K562 (cell line): ENCODE results near the gene C1QBP. TPM values are rescaled to one million over a fixed set of nuclear protein-coding genes. Genes with fewer than 3 reads are reported as not detected.
A peak's percentile ranks its signal among the peaks of the same experiment; 100 is the strongest.

Experiments used
- ARID1B ChIP-seq: fragments of 450-650 bp; IDR thresholded peaks from 2 replicates; pipeline ENCODE4 v1.6.1; 2016; ENCODE audit warnings: antibody characterized with exemption, mild to moderate bottlenecking, inconsistent platforms
- ATF4 ChIP-seq: fragments of 450-650 bp; formaldehyde crosslinking; IDR thresholded peaks from 2 replicates; pipeline ENCODE4 v1.4.0; 2022; ENCODE audit warnings: mild to moderate bottlenecking, moderate library complexity
- CREB3L1 ChIP-seq: fragments of 450-650 bp; IDR thresholded peaks from 2 replicates; pipeline ENCODE4 v1.6.1; 2014; ENCODE audit warnings: low read depth, mild to moderate bottlenecking, moderate library complexity, borderline replicate concordance
- DMBX1 ChIP-seq: fragments of 250-450 bp; sonication (Bioruptor Pico); IDR thresholded peaks from 2 replicates; pipeline ENCODE4 v1.8.0; 2022; ENCODE audit warnings: inconsistent platforms, mild to moderate bottlenecking, moderate library complexity, borderline replicate concordance
- HDAC1 ChIP-seq, 2 experiments: fragments of 450-650 bp; IDR thresholded peaks; 2 replicates each; pipeline ENCODE4 v1.6.1; 2016 to 2017; ENCODE audit warnings: inconsistent platforms in 1 of 2, mild to moderate bottlenecking in 1 of 2, moderate library complexity in 1 of 2
- NFATC3 ChIP-seq: fragments of 450-650 bp; IDR thresholded peaks from 2 replicates; pipeline ENCODE4 v1.6.1; 2017; ENCODE audit warnings: mild to moderate bottlenecking
- TCFL5 ChIP-seq: fragments of 250-450 bp; sonication (Bioruptor Pico); conservative IDR thresholded peaks from 2 replicates; pipeline ENCODE4 v1.6.1; 2021; ENCODE audit warnings: mild to moderate bottlenecking, moderate library complexity, matching md5 sums
- TSHZ1 ChIP-seq: fragments of 250-450 bp; sonication (Bioruptor Pico); IDR thresholded peaks from 2 replicates; pipeline ENCODE4 v1.4.0; 2020; ENCODE audit warnings: mild to moderate bottlenecking, moderate library complexity
- ZBTB34 ChIP-seq: fragments of 250-450 bp; sonication (Bioruptor Pico); IDR thresholded peaks from 2 replicates; pipeline ENCODE4 v1.8.0; 2021; ENCODE audit warnings: mild to moderate bottlenecking, moderate library complexity
- ZNF395 ChIP-seq: fragments of 200-800 bp; sonication (Bioruptor generic); IDR thresholded peaks from 2 replicates; pipeline ENCODE4 v1.6.1; 2017; ENCODE audit warnings: missing genetic modification characterization, missing compliant biosample characterization
- ZNF609 ChIP-seq: sonication (generic); formaldehyde crosslinking; IDR thresholded peaks from 2 replicates; pipeline ENCODE4 v1.8.1; 2023; ENCODE audit warnings: missing genetic modification reagents, mild to moderate bottlenecking, borderline replicate concordance
- ZNF644 ChIP-seq: fragments of 200-800 bp; sonication (Bioruptor generic); IDR thresholded peaks from 2 replicates; pipeline ENCODE4 v1.6.1; 2016; ENCODE audit warnings: low read depth, missing genetic modification characterization, missing compliant biosample characterization
- polyA plus RNA-seq, 8 experiments: library from polyadenylated mRNA; depleted of rRNA in 4 of 8; stranded (reverse) in 5 of 8; unstranded in 3 of 8; fragments of >200 nt; fragmentation: Nextera tagmentation in 2 of 8; fragmentation: Illumina TruSeq in 1 of 8; extraction: Ambion mirVana in 2 of 8; extraction: Trizol in 1 of 8; gene quantifications; 2 replicates each; pipeline versions ENCODE4 v1.2.1 to v1.2.3, GENCODE V29; 2011 to 2014; ENCODE audit warnings: inconsistent platforms in 1 of 8, missing spikeins in 1 of 8
- total RNA-seq, 7 experiments: library from RNA; depleted of rRNA in 6 of 7; stranded (reverse); fragments of >200 nt in 6 of 7; fragmentation: Illumina TruSeq in 2 of 7; extraction: Trizol in 2 of 7; gene quantifications; 2 replicates each; pipeline versions ENCODE4 v1.2.1 to v1.2.3, GENCODE V29; 2011 to 2021; ENCODE audit warnings: low replicate concordance in 1 of 7

The C1QBP gene
- total and polyA plus RNA-seq, 9 of the 15 experiments (the other 6 are each of a cell fraction or from before 2014, with no cell fraction given), result 90.7 to 665 (median 414) TPM

- TF ChIP-seq ZNF609 (CRISPR knock-in tag) (no peak), TSHZ1 (no peak), NFATC3 (no peak), CREB3L1 (no peak; the same call in 1 of the 2 replicates), ZNF395 (CRISPR knock-in tag) (0 out of 2 replicates have a peak, but pooled peaks have one; percentile 52), ZNF644 (tag) (no peak), ZBTB34 (CRISPR knock-in tag) (no peak), DMBX1 (no peak), ATF4 (CRISPR knock-in tag) (no peak), ARID1B (no peak), TCFL5 (CRISPR knock-in tag) (no peak), HDAC1 (IDR thresholded peaks at IDR 0.05) (no peak; a peak in 2 of 4 replicates)
Observed at GRCh38 chr17:5419356-5419958, 19.5 kb downstream of the C1QBP start, which contains the start of gene NUP88 (continued).
